HG03558 (cell line): ENCODE results near the gene SCNN1A.

Experiments used
- ATAC-seq: cut with Tn5 transposase; IDR thresholded peaks from one replicate; pipeline ENCODE4 v1.9.1; 2021; ENCODE audit warnings: moderate number of reproducible peaks; ENCODE audit not compliant: unreplicated experiment; ENCODE audit errors: extremely low read depth

Gene SCNN1A

DNA sequence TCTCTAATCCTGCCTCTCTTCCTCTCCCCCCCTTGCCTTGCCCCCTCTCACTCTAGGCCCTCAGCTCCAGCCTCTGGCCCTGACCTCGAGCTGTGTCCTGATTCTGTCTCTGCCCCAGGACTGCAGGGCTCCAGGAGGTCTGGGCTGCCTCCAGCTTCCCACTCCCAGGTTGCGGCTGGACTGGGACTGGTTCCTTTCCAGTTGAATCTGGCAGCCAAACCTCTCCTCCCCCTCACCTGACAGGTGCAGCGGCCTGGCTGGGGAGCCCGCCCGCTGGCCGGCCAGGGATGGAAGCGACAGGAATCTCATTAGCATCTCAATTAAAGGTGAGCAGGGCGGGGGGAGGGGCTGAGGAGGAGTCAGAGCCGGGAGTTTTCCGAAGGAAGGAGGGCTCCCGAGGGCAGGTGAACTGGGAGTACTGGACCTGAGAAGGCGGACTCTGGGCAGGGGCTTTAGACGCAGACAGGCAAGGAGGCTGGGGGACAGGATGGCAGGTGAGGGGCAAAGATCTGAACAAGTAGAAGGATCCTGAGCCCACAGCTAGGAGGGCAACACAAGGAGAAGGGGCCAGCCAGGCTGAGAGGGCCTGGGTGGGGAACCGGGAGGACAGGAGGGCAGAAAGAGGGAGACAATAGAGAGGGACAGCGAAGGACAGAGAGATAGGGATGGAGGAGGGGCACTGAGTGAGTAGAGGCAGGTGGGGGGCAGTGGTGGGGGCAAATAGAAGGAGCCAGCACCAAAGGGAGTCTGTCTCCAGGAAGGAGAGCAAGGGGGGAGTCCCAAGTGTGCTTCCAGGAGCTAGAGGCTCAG, at the start of gene SCNN1A:
SCNN1A (minus strand) TSS at position 295 of the 810 bp plus-strand sequence. CDS start 780 bp downstream, outside the sequence.
- ATAC-seq = no peak

DNA sequence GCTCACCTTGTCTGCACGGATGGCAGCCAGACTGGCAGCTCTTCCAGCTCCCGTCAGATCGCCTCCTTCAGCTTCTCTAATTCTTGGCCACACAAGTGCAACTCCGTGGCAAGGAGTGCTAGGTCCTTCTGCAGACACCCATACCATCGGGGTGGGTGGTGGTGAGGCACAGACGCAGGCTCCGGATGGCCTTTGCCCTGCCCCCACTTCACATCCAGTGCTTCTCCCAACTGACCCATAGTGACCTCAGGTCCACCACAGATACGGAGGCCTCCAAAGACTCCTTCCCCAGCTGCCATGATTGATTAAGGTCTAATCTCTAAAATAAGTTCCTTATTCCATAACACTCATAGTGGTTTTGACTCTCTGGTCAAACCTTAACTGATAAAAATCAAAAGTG, 49.5 kb upstream of the SCNN1A start:
- ATAC-seq = no peak

DNA sequence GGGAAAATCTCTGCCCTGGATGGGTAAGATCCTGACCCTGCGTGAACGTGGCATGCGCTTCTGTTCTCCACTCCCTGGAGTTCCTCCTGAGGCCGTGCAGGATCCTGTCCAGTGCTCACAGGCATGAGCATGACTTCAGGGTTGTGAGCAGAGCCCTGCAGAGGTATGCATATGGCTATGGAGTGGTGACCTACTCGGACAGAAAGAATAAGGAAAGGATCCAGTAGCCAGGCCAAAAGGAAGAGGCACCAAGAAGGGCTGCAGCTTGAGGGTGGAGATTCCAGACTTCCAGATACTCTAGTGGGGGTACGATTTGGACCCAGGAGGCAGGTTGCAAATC, 48.6 kb upstream of the SCNN1A start:
- ATAC-seq = no peak

DNA sequence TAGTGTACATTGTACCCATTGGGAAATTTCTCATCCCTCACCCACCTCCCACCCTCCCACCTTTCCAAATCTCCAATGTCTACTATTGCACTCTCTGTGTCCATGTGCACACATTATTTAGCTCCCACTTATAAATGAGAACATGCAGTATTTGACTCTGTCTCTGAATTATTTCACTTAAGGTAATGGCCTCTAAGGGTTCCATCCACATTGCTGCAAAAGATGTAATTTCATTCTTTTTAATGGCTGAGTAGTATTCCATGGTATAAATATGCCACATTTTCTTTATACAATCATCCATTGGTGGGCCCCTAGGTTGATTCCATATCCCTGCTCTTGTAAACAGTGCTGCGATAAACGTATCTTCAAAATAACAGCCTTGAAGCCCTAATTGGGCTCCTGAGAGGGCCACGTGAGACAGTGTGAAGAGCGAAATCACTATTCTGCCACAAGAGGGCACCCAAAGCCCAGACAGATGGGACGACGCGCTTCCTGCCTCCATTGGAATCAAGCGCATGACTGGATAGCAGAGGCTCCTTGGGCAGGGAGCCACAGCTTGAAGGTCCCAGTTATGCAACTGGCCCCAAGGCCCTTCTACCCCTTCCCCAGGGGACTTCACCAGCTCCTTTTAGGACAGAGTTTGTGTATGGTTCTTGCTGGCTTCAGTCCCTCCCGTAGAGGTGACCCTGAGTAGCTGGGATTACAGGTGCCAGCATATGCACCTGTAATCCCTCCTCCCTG, 48.1 kb upstream of the SCNN1A start:
- ATAC-seq = no peak

DNA sequence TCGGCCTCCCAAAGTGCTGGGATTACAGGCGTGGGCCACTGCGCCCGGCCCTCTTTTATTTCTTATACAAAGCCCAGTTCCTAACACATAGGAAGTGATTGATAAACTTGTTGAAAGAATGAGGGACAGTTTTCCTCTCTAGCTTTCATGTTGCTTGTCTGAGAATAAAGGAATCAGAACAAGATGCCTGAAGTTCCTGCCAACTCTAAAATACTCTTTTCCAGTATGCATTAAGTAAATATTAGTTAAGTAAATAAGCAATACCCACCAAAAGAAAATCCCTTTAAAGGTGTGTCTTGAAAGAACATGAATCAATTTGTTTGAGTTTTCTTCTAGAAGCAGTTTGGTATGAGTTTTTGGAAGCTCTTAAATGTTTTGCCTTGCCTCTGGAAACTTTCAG, 45.0 kb upstream of the SCNN1A start:
- ATAC-seq = no peak

DNA sequence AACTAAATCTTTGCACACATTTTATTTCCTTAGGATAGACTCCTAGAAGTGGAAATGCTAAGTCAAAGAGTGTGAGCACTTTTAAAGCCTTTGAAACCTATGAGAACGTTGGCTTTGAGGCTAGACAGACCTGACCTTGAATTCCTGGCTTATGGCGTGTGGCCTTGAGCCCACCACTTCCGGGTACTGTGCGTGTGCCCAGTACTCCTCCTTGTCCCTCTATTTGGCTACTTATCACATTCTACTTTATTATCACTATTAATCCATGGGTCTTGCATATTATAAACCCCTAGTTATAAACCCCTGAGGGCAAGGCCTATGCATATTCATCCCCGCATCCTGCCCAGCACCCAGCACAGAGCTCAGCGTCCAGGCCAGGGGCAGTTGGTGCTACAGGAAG, 43.4 kb upstream of the SCNN1A start:
- no peak for ATAC-seq

DNA sequence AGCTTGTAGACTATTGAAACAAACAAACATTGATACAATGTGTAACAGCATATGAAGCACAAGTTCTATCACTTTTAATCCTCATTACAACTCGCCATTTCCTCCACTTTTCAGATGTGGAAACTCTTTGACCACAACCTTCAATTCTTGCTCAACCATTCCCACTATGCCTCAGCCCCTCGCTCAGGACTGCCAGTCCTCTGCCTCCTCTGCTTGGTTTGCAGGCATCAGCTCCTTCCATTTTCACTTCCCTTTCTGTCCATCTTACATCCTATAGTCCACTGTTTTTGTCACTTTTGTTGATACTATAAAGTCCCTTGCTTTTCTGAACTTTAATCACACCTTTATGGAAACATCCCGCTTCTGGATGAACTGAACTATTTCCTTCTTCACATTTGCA, 41.2 kb upstream of the SCNN1A start:
- no peak for ATAC-seq

DNA sequence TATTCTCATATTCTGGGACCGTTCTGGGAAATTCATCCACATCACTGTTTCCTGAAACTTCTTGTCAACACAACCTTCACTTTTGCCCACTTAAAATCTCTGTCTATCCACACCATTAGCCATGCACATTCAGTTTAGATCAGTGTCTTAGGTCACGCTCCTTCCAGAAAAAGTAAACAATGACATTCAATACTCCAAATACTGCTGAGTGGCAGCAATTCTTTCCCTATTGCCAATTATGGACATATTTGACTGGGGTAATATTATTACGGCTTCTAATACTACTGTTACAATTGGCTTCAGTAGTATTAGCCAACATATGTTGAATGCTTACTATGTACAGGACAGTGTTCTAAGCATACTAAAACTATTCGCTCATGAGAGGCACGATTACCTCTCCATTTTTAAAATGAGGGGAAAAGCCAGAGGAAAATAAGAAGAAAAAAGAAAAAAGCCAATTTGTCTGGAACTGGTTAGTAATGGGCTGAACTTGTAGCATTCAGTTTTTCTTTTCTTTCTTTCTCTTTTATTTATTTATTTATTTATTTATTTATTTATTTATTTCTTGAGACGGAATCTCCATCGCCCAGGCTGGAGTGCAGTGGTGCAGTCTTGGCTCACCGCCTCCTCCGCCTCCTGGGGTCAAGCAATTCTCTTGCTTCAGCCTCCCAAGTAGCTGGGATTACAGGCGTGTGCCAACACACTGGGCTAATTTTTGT, 32.0 kb upstream of the SCNN1A start:
- ATAC-seq = no peak

DNA sequence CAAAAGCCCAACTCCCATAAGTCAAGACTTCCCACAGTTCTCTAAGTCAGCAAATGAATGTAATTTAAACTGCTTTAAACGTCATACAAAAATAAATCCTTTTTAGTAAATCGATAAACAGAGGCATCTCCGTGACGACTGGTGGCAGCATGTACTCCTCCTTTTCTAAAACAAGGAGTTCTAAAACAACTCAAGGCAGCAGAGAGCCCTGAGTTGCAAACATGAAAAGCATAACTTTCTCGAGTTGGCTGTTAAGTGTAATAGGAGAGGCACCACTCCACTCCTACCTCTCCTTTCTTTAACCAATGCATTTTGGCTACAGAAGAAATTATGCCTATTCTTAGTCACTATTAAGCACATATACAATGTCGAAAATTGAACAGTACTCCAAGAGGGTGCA, 30.6 kb upstream of the SCNN1A start:
- no peak for ATAC-seq

DNA sequence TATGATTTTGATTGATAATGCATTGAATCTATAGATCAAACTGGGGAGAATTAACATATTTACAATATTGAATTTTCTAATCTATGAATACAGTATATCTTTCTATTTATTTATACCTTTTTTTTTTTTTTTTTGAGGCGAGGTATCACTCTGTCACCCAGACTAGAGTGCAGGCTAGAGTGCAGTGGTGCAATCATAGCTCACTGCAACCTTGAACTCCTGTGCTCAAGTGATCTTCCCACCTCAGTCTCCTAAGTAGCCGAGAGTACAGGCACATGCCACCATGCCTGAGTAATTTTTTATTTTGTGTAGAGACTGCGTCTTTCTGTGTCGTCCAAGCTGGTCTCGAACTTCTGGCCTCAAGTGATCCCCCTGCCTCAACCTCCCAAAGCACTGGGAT, 29.0 kb upstream of the SCNN1A start:
- ATAC-seq = no peak

DNA sequence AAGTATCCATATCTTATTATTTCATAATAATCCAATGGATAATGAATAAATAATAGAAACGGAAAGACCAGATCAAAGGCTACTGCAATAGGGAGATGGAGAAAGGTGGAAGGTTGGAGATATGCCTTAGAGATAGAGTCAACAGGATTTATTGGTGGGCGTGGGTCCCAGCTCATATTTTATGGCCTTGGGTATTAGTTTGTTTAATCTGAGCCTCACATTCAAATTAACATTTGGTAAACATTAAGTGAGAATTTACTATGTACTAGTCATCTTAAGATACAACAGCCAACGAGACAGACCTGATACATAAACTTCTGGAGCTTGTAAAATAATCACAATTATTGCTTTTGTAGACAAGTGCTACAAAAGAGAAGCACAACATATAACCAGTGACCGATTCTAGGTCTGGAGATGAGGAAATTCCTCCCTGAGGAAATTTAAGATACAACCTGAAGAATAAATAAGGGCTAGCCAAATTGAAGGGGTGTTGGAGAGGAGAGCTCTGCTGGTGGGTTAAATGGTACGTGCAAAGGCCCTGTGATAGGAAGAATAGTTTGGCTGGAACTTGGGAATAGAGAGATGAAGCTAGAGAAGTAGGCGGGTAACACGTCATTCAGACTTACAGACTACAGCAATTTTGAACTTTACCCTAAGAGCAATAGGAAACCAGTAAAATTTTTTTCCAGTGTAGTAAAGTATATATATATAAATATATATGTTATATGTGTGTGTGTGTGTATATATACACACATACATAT, 24.7 kb upstream of the SCNN1A start:
- no peak for ATAC-seq

DNA sequence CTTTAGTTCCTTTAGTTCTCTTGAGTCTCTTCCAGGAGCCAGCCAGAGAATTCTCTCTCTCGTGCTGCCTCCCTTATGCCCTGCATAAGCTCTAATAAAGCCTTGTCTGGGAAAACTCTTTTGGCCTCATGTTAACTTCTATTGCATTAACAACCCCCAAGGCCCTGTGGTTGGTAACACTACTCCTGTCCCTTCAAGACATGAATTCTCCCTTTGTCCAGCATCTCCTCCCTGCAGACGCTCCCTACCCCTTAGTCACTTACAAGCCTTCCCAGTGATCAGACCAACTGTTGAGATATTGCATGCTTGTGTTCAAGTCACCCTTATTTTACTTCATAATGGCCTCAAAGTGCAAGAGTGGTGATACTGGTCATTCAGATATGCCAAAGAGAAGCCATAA, 20.7 kb upstream of the SCNN1A start:
- no peak for ATAC-seq

DNA sequence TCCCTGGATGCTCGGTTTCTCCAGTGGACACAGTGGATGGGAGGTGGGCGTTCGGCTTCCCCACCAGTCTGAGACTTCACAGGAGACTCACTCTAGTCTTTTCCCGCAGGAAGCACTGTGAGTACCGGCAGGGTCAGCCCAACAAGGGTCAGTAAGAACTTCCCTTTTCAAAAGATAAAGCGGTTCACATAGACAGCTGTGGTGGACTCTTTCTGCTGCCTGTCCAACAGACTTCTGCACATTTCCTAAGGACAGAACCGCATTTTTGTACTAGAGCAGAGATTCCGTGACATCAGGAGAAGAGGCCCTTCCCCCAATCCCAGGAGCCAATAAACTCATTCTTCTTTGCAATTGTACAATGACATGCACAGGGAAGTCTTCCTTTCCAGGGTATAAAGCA, 19.0 kb upstream of the SCNN1A start:
- ATAC-seq = no peak

DNA sequence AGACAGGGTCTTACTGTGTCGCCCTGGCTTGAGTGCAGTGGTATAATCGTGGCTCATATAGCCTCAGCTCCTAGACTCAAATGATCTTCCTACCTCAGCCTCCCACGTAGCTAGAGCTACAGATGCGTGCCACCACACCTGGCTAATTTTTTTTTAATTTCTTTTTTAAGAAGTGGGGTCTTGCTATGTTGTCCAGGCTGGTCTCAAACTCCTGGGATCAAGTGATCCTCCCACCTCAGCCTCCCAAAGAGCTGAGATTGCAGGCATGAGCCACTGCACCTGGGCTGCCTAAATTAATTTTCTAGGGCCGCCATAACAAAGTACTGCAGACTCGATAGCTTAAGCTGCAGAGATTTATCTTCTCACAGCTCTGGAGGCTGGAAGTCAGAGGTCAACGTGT, 17.7 kb upstream of the SCNN1A start:
- no peak for ATAC-seq

DNA sequence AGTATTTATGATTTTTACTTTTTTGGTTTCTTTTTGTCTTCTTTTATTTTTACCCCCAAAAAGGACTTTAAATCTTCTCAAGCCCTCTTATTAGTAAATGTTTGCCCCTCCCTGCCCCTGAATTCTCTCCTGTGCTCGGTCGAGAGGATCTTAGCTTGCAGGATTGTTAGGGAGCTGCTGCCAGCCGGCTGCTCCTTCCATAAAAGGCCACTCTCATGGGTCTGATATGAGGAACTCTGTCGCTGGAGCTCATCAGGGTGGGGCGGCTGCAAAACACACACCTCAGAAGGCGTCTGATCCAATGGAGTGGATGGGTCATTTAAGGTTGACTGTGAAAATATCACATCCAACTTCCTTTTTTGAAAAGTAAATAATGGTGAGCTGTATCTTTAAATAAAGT, 17.1 kb upstream of the SCNN1A start:
- no peak for ATAC-seq

DNA sequence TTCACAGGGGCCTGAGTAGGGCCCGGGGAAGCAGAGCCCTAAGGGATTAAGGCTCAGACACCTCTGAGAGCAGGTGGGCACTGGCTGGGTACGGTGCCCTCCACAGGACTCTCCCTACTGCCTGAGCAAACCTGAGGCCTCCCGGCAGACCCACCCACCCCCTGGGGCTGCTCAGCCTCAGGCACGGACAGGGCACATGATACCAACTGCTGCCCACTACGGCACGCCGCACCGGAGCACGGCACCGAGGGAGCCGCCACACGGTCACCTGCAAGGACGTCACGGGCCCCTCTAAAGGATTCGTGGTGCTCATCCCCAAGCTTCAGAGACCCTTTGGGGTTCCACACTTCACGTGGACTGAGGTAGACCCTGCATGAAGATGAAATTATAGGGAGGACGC, 15.7 kb upstream of the SCNN1A start:
- no peak for ATAC-seq

DNA sequence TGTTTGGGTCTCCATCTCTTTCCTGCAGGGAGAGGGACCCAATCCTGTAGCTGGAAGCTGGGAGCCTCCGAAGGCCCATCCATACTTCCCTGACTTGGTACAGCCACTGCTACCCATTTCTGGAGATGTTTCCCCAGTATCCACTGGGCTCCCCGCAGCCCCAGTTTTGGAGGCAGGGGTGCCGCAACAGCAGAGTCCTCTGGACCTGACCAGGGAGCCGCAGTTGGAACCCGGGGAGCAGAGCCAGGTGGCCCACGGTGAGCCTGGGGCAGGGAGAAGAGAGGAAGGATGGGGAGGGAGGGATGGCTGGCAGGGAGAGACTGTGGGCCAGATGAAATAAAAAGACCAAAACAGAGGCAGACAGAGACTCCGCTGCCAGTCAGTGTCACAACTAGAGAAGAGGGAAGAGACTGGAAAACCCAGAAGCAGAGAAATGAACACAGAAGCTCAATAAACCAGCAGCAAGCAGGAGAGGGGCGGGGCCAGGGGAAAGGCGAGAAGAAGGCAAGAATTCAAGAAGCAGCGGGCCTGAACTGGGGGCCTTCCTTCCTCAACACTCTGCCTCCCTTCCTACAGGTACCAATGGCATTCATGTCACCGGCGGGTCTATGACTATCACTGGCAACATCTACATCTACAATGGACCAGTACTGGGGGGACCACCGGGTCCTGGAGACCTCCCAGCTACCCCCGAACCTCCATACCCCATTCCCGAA, 14.9 kb upstream of the SCNN1A start:
- no peak for ATAC-seq

DNA sequence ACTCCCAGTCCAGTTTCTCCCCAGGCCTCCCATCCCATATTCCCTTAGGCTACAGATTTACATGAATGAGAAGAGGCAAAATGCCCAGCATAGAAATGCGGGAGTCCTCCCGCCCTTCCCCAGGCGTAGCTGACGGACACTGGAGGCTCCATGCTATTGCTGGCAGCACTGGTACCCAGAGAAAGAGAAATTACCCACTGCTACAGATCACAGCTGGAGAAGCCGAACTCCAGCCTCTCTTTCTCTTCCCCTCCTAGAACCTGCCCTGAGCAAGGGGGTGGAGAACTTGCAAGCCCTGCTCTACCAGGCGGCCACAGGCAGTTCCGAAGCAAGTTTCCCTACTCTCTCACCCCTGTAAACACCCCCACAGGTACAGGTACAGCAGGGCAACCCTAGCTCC, 12.2 kb upstream of the SCNN1A start:
- ATAC-seq = no peak

DNA sequence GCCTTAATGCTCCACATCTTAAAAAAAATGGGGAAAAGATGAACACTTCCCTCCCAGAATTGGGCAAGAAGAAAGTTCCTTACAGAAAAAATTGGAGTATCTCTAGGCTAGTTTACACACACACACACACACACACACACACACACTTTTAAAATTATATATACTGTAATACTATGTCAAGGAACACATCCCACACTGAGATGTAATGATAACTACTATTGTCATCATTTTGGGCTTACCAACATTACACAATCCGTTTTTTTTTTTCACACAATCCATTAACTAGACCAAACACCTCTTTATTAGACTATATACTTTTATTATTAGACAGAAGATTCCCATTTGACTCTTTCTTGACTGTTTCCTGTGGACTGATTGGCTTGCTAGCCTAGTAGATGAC, 11.1 kb upstream of the SCNN1A start:
- ATAC-seq = no peak

DNA sequence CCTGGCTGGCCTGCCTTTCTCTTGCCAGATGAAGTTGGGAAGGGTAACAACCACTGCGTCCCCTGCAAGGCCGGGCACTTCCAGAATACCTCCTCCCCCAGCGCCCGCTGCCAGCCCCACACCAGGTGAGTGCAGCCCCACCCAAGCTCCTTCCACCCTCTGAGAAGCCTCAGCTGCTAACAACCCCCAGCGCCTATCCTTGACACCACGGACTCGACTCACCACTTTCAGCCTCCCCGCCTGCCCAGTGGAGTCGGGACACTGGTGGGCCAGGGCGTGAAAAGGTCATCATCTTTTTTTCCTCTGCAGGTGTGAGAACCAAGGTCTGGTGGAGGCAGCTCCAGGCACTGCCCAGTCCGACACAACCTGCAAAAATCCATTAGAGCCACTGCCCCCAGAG, 10.7 kb upstream of the SCNN1A start:
- no peak for ATAC-seq
